Keratinocyte (primary cell): ENCODE measurements around the gene ADAMTS17. TPM values are rescaled to one million over a fixed set of nuclear protein-coding genes. Genes with fewer than 3 reads are reported as not detected.

ENCODE experiments used
- DNase-seq: peaks from one replicate; pipeline ENCODE4 v3.0.0-alpha.2; 2011; ENCODE audit warnings: low read depth, missing footprints, low spot score
- FAIRE-seq: peaks from 2 replicates; lab custom pipeline; 2011; peaks lifted over from hg19 to GRCh38; lab: Jason Lieb, UNC
- H2AFZ ChIP-seq: 2 replicates; pipeline ENCODE4 v1.6.0; 2012; ENCODE audit warnings: low read length, control low read depth, inconsistent platforms; ENCODE audit not compliant: control insufficient read depth
- H3K27ac ChIP-seq: 2 replicates; pipeline ENCODE4 v1.5.1; 2011; ENCODE audit warnings: low read length; ENCODE audit not compliant: control insufficient read depth, insufficient read depth
- H3K27me3 ChIP-seq: 3 replicates; pipeline ENCODE4 v1.6.0; 2011; ENCODE audit warnings: low read length; ENCODE audit not compliant: control insufficient read depth, insufficient read depth; ENCODE audit errors: extremely low read depth
- H3K36me3 ChIP-seq, 2 experiments: 2 replicates in 1 of 2; 3 replicates in 1 of 2; pipeline ENCODE4 v1.5.1; 2011; ENCODE audit warnings: low read length in 2 of 2, mild to moderate bottlenecking in 1 of 2; ENCODE audit not compliant: control insufficient read depth in 2 of 2, insufficient read depth in 2 of 2; ENCODE audit errors: extremely low read depth in 1 of 2
- H3K4me1 ChIP-seq: 3 replicates; pipeline ENCODE4 v1.5.1; 2011; ENCODE audit warnings: low read length; ENCODE audit not compliant: control insufficient read depth, insufficient read depth; ENCODE audit errors: extremely low read depth
- H3K4me2 ChIP-seq: 3 replicates; pipeline ENCODE4 v1.6.0; 2011; ENCODE audit warnings: low read depth, low read length; ENCODE audit not compliant: control insufficient read depth, insufficient read depth; ENCODE audit errors: extremely low read depth
- H3K4me3 ChIP-seq, 3 experiments: fragments of 200-600 bp in 1 of 3; sonication (generic) in 1 of 3; 2 replicates in 2 of 3; 3 replicates in 1 of 3; pipeline ENCODE4 v1.5.1; 2011 to 2016; ENCODE audit warnings: low read length in 3 of 3, mild to moderate bottlenecking in 3 of 3, control low read depth in 2 of 3, inconsistent platforms in 1 of 3, low read depth in 1 of 3, mixed read lengths in 1 of 3, mixed run types in 1 of 3, moderate library complexity in 1 of 3; ENCODE audit not compliant: control insufficient read depth in 2 of 3, insufficient read depth in 2 of 3; ENCODE audit errors: extremely low read depth in 1 of 3
- H3K79me2 ChIP-seq: 2 replicates; pipeline ENCODE4 v1.6.0; 2012; ENCODE audit warnings: low read length; ENCODE audit not compliant: control insufficient read depth, insufficient read depth
- H3K9ac ChIP-seq: 3 replicates; pipeline ENCODE4 v1.6.0; 2011; ENCODE audit warnings: low read length; ENCODE audit not compliant: control insufficient read depth, insufficient read depth; ENCODE audit errors: extremely low read depth
- H3K9me1 ChIP-seq: 3 replicates; pipeline ENCODE4 v1.6.0; 2011; ENCODE audit warnings: low read length; ENCODE audit not compliant: control insufficient read depth, insufficient read depth; ENCODE audit errors: extremely low read depth
- H3K9me3 ChIP-seq: 2 replicates; pipeline ENCODE4 v1.5.1; 2012; ENCODE audit warnings: low read depth, low read length; ENCODE audit not compliant: control insufficient read depth
- H4K20me1 ChIP-seq: 3 replicates; pipeline ENCODE4 v1.6.0; 2011; ENCODE audit warnings: low read length; ENCODE audit not compliant: control insufficient read depth, insufficient read depth; ENCODE audit errors: extremely low read depth
- EZH2 ChIP-seq: IDR thresholded peaks from one replicate; pipeline ENCODE4 v1.6.1; 2012; ENCODE audit warnings: inconsistent platforms, mild to moderate bottlenecking, low read length, moderate library complexity
- dilution Hi-C: fragments of 300-500 bp; cut with MboI; formaldehyde crosslinking; loops from one replicate; pipeline ENCODE4 v1.7.0; 2020; ENCODE audit warnings: low sequenced_read_pairs; ENCODE audit not compliant: extremely low pct_ligation_motif_present
- polyA plus RNA-seq, 5 experiments: library from polyadenylated mRNA; depleted of rRNA in 3 of 5; stranded (reverse) in 3 of 5; stranded (forward) in 1 of 5; unstranded in 1 of 5; fragments of >200 nt; gene quantifications; 1 replicate in 1 of 5; 2 replicates in 3 of 5; 3 replicates in 1 of 5; pipeline versions ENCODE4 v1.2.1 to v1.2.3, GENCODE V29; 2011 to 2012; ENCODE audit warnings: missing spikeins in 2 of 5, low read depth in 1 of 5, low replicate concordance in 1 of 5
- TF ChIP-seq, protein P1 (sequence below), 3 experiments: IDR thresholded peaks in 1 of 3; conservative IDR thresholded peaks in 1 of 3; optimal IDR thresholded peaks in 1 of 3; 2 replicates in 2 of 3; 3 replicates in 1 of 3; pipeline versions ENCODE3 to v1.5.1; 2011; ENCODE audit warnings: low read length in 3 of 3, mild to moderate bottlenecking in 3 of 3, moderate library complexity in 2 of 3, control low read depth in 1 of 3, inconsistent platforms in 1 of 3; ENCODE audit not compliant: insufficient read depth in 2 of 3; ENCODE audit errors: extremely low read depth in 1 of 3

The ADAMTS17 gene
- polyA plus RNA-seq, 1 donor (not counting 4 experiments of a cell fraction or from before 2014, with no cell fraction given) = 0.18 TPM

GRCh38 chr15:100277087-100277855, 64.5 kb downstream of the ADAMTS17 start:
- DNase-seq = no peak
- H3K79me2 ChIP-seq = no peaks in the 10 kb centered on the region
- no peak for FAIRE-seq
- no peaks in the 10 kb centered on the region for H4K20me1 ChIP-seq
- no peaks in the 10 kb centered on the region for H3K9me3 ChIP-seq
- H2AFZ ChIP-seq = no peak overlapping the region
- H3K36me3 ChIP-seq = no peaks in the 10 kb centered on the region
- dilution Hi-C loops = no loop called here
- H3K4me1 ChIP-seq = no peaks in the 10 kb centered on the region
- H3K27ac ChIP-seq = no peak overlapping the region
- no peaks in the 10 kb centered on the region for H3K9me1 ChIP-seq
- TF ChIP-seq, protein P1, sequence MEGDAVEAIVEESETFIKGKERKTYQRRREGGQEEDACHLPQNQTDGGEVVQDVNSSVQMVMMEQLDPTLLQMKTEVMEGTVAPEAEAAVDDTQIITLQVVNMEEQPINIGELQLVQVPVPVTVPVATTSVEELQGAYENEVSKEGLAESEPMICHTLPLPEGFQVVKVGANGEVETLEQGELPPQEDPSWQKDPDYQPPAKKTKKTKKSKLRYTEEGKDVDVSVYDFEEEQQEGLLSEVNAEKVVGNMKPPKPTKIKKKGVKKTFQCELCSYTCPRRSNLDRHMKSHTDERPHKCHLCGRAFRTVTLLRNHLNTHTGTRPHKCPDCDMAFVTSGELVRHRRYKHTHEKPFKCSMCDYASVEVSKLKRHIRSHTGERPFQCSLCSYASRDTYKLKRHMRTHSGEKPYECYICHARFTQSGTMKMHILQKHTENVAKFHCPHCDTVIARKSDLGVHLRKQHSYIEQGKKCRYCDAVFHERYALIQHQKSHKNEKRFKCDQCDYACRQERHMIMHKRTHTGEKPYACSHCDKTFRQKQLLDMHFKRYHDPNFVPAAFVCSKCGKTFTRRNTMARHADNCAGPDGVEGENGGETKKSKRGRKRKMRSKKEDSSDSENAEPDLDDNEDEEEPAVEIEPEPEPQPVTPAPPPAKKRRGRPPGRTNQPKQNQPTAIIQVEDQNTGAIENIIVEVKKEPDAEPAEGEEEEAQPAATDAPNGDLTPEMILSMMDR (optimal IDR thresholded peaks at IDR 0.05 in 1 of 3, IDR thresholded peaks at IDR 0.05 in 1 of 3, conservative IDR thresholded peaks at IDR 0.05 in 1 of 3; ENCODE audit: extremely low read depth in 1 of 3, insufficient read depth in 2 of 3, low read length in 3 of 3) = no peak
- no peak for TF ChIP-seq EZH2
- H3K4me3 ChIP-seq = no peak overlapping the region
- H3K4me2 ChIP-seq = no peak overlapping the region
- H3K9ac ChIP-seq = no peak overlapping the region
- H3K27me3 ChIP-seq = peaks cover 27% of the 10 kb centered on the region

GRCh38 chr15:100276506-100276905, 65.3 kb downstream of the ADAMTS17 start:
- Histone ChIP-seq H3K79me2 (no peaks in the 10 kb centered on the region), H3K4me3 (no peak overlapping the region), H2AFZ (no peak overlapping the region), H3K4me2 (no peak overlapping the region), H3K4me1 (no peaks in the 10 kb centered on the region), H3K27ac (no peak overlapping the region), H3K9ac (no peak overlapping the region), H4K20me1 (no peaks in the 10 kb centered on the region), H3K9me1 (no peaks in the 10 kb centered on the region), H3K9me3 (no peaks in the 10 kb centered on the region), H3K27me3 (peaks cover 27% of the 10 kb centered on the region), H3K36me3 (no peaks in the 10 kb centered on the region)
- DNase-seq (no peak), FAIRE-seq (no peak)
- TF ChIP-seq EZH2 = no peak
- TF ChIP-seq, protein P1 (optimal IDR thresholded peaks at IDR 0.05 in 1 of 3, IDR thresholded peaks at IDR 0.05 in 1 of 3, conservative IDR thresholded peaks at IDR 0.05 in 1 of 3; ENCODE audit: extremely low read depth in 1 of 3, insufficient read depth in 2 of 3, low read length in 3 of 3) = no peak
- dilution Hi-C loops = no loop called here
